Measurements from ENCODE around the gene LDB3. TPM values are rescaled to one million over a fixed set of nuclear protein-coding genes. Genes with fewer than 3 reads are reported as not detected.

Gene LDB3
- polyA plus RNA-seq, 1 donor (not counting 4 experiments of a cell fraction or from before 2014, with no cell fraction given) = 0.01 TPM

- FAIRE-seq = no peak
- dilution Hi-C loops (cut with MboI; ENCODE audit: extremely low pct_ligation_motif_present, low sequenced_read_pairs) = no loop called here
- H3K4me3 ChIP-seq (ENCODE audit: control insufficient read depth in 2 of 3, extremely low read depth in 1 of 3, insufficient read depth in 2 of 3, low read depth in 1 of 3, low read length in 3 of 3) = no peak overlapping the region
These were observed 59.7 kb downstream of the LDB3 start for GRCh38 chr10:86728056-86728455.

GRCh38 chr10:86729677-86730076 lies 61.4 kb downstream of the LDB3 start:
- Histone ChIP-seq H3K27ac (ENCODE audit: control insufficient read depth, insufficient read depth, low read length) (no peak overlapping the region), H3K79me2 (ENCODE audit: control insufficient read depth, insufficient read depth, low read length) (no peaks in the 10 kb centered on the region), H4K20me1 (ENCODE audit: control insufficient read depth, extremely low read depth, insufficient read depth, low read length) (no peaks in the 10 kb centered on the region), H3K27me3 (ENCODE audit: control insufficient read depth, extremely low read depth, insufficient read depth, low read length) (peaks cover 4% of the 10 kb centered on the region), H3K9me3 (ENCODE audit: control insufficient read depth, low read depth, low read length) (no peaks in the 10 kb centered on the region), H2AFZ (ENCODE audit: control insufficient read depth, low read length) (no peak overlapping the region), H3K9me1 (ENCODE audit: control insufficient read depth, extremely low read depth, insufficient read depth, low read length) (no peaks in the 10 kb centered on the region), H3K4me1 (ENCODE audit: control insufficient read depth, extremely low read depth, insufficient read depth, low read length) (no peaks in the 10 kb centered on the region), H3K9ac (ENCODE audit: control insufficient read depth, extremely low read depth, insufficient read depth, low read length) (no peak overlapping the region), H3K4me2 (ENCODE audit: control insufficient read depth, extremely low read depth, insufficient read depth, low read depth, low read length) (no peak overlapping the region), H3K4me3 (ENCODE audit: control insufficient read depth in 2 of 3, extremely low read depth in 1 of 3, insufficient read depth in 2 of 3, low read depth in 1 of 3, low read length in 3 of 3) (no peak overlapping the region), H3K36me3 (ENCODE audit: control insufficient read depth in 2 of 2, extremely low read depth in 1 of 2, insufficient read depth in 2 of 2, low read length in 2 of 2) (no peaks in the 10 kb centered on the region)
- no peak for TF ChIP-seq CTCF (optimal IDR thresholded peaks at IDR 0.05 in 1 of 3, IDR thresholded peaks at IDR 0.05 in 1 of 3, conservative IDR thresholded peaks at IDR 0.05 in 1 of 3; ENCODE audit: extremely low read depth in 1 of 3, insufficient read depth in 2 of 3, low read length in 3 of 3)
- TF ChIP-seq EZH2 (IDR thresholded peaks at IDR 0.05; ENCODE audit: low read length) = no peak
- FAIRE-seq (no peak), DNase-seq (ENCODE audit: low read depth, low spot score) (no peak)
- dilution Hi-C loops (cut with MboI; ENCODE audit: extremely low pct_ligation_motif_present, low sequenced_read_pairs) = no loop called here

More at GRCh38 chr10:86728056-86728455, 59.7 kb downstream of the LDB3 start:
- Histone ChIP-seq H3K27me3 (ENCODE audit: control insufficient read depth, extremely low read depth, insufficient read depth, low read length) (peaks cover 4% of the 10 kb centered on the region), H2AFZ (ENCODE audit: control insufficient read depth, low read length) (no peak overlapping the region), H3K36me3 (ENCODE audit: control insufficient read depth in 2 of 2, extremely low read depth in 1 of 2, insufficient read depth in 2 of 2, low read length in 2 of 2) (no peaks in the 10 kb centered on the region), H3K4me1 (ENCODE audit: control insufficient read depth, extremely low read depth, insufficient read depth, low read length) (no peaks in the 10 kb centered on the region), H3K9me1 (ENCODE audit: control insufficient read depth, extremely low read depth, insufficient read depth, low read length) (no peaks in the 10 kb centered on the region), H3K9me3 (ENCODE audit: control insufficient read depth, low read depth, low read length) (no peaks in the 10 kb centered on the region), H4K20me1 (ENCODE audit: control insufficient read depth, extremely low read depth, insufficient read depth, low read length) (no peaks in the 10 kb centered on the region), H3K4me2 (ENCODE audit: control insufficient read depth, extremely low read depth, insufficient read depth, low read depth, low read length) (no peak overlapping the region), H3K9ac (ENCODE audit: control insufficient read depth, extremely low read depth, insufficient read depth, low read length) (no peak overlapping the region), H3K79me2 (ENCODE audit: control insufficient read depth, insufficient read depth, low read length) (no peaks in the 10 kb centered on the region), H3K27ac (ENCODE audit: control insufficient read depth, insufficient read depth, low read length) (no peak overlapping the region)
- TF ChIP-seq CTCF (optimal IDR thresholded peaks at IDR 0.05 in 1 of 3, IDR thresholded peaks at IDR 0.05 in 1 of 3, conservative IDR thresholded peaks at IDR 0.05 in 1 of 3; ENCODE audit: extremely low read depth in 1 of 3, insufficient read depth in 2 of 3, low read length in 3 of 3) (no peak), EZH2 (IDR thresholded peaks at IDR 0.05; ENCODE audit: low read length) (no peak)
- DNase-seq (ENCODE audit: low read depth, low spot score) = no peak

Data from keratinocyte (primary cell).